GM12891 (cell line): ENCODE measurements around the gene PSMC1.

ENCODE experiments used
- POLR2A ChIP-seq: IDR thresholded peaks from 2 replicates; pipeline ENCODE4 v1.6.1; 2011; ENCODE audit warnings: low read depth, low read length, control low read depth
- POLR2AphosphoS5 ChIP-seq: IDR thresholded peaks from 2 replicates; pipeline ENCODE4 v1.6.1; 2011; ENCODE audit warnings: low read depth, low read length, control low read depth
- TAF1 ChIP-seq: IDR thresholded peaks from 2 replicates; pipeline ENCODE4 v1.6.1; 2011; ENCODE audit warnings: low read depth, low read length, control low read depth

- TF ChIP-seq TAF1 (no peak), POLR2AphosphoS5 (no peak), POLR2A (no peak)
These were observed 48.1 kb downstream of the PSMC1 start for GRCh38 chr14:90304502-90304901.
